Measurements from ENCODE around the gene RNF217.
"Not testable (repeated sequence)": the region's sequence is repeated elsewhere in the genome, so short reads cannot be mapped to it uniquely, and the experiment has no call there.

The RNF217 gene

DNA sequence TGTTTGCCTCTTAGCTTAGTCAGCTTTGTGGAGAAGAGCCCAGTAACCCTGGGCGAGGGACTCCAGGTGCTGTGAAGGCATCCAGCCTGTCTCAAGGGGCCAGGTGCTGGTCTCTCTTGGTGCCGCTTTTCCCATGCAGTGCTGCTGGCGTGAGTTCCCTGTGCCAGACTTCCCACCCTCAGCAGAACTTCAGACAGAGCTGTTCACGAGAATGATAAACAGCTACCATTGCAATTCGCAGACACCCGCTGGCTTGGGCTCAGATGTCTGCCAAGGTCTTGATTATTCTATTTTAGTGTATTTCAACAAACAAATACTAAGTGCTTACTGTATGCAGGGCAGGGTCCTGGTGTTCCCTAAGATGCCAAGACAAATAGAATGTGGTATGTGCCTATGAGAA lies 57.7 kb downstream of the RNF217 start:
- peak in 1 of 2 experiments; percentile 42 for DNase-seq

- DNase-seq = peak in 1 of 2 experiments; percentile 7
Observed at GRCh38 chr6:125020385-125020784, 58.1 kb downstream of the RNF217 start.

- no peak for DNase-seq
Observed at GRCh38 chr6:125022391-125022989, 60.3 kb downstream of the RNF217 start.

- no peak for DNase-seq
Observed at GRCh38 chr6:125025164-125025854, 63.1 kb downstream of the RNF217 start.

- DNase-seq = no peak
Observed at GRCh38 chr6:125027287-125027686, 65.0 kb downstream of the RNF217 start.

DNA sequence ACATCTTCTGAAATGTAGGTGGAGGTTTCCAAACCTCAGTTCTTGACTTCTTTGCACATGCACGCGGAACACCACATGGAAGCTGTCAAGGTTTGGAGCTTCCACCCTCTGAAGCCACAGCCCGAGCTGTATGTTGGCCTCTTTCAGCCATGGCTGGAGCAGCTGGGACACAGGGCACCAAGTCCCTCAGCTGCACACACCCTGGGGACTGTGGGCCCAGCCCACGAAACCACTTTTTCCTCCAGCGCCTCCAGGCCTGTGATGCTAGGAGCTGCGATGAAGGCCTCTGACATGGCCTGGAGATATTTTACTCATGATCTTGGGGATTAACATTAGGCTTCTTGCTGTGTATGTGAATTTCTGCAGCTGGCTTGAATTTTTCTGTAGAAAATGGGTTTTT lies 68.7 kb downstream of the RNF217 start:
- DNase-seq = no peak

DNA sequence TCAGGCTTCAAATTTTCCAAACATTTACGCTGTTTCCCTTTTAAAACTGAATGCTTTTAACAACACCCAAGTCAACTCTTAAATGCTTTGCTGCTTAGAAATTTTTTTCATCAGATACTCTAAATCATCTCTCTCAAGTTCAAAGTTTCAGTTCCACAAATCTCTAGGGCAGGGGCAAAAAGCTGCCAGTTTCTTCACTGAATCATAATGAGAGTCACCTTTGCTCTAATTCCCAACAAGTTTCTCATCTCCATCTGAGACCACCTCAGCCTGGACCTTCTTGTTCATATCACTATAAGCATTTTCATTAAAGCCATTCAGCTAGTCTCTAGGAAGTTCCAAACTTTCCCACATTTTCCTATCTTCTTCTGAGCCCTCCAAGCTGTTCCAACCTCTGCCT lies 69.1 kb downstream of the RNF217 start:
- DNase-seq = no peak

DNA sequence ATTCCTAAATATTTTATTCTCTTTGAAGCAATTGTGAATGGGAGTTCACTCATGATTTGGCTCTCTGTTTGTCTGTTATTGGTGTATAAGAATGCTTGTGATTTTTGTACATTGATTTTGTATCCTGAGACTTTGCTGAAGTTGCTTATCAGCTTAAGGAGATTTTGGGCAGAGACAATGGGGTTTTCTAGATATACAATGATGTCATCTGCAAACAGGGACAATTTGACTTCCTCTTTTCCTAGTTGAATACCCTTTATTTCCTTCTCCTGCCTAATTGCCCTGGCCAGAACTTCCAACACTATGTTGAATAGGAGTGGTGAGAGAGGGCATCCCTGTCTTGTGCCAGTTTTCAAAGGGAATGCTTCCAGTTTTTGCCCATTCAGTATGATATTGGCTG lies 72.7 kb downstream of the RNF217 start:
- DNase-seq = not testable (repeated sequence)

- not testable (repeated sequence) for DNase-seq
Observed at GRCh38 chr6:125036486-125036885, 74.2 kb downstream of the RNF217 start.

- DNase-seq = no peak
Observed at GRCh38 chr6:125037827-125038226, 75.6 kb downstream of the RNF217 start.

DNA sequence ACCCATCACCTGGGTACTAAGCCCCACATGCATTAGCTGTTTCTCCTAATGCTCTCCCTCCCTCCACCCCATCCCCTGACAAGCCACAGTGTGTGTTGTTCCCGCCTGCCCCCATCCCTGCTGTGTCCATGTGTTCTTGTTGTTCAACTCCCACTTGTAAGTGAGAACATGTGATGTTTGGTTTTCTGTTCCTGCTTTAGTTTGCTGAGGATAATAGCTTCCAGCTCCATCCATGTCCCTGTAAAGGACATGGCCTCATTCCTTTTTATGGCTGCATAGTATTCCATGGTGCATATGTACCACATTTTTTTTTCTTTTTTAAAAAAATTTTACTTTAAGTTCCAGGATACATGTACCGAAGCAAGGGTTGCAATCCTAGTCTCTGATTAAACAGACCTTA lies 76.7 kb downstream of the RNF217 start:
- DNase-seq = no peak

DNA sequence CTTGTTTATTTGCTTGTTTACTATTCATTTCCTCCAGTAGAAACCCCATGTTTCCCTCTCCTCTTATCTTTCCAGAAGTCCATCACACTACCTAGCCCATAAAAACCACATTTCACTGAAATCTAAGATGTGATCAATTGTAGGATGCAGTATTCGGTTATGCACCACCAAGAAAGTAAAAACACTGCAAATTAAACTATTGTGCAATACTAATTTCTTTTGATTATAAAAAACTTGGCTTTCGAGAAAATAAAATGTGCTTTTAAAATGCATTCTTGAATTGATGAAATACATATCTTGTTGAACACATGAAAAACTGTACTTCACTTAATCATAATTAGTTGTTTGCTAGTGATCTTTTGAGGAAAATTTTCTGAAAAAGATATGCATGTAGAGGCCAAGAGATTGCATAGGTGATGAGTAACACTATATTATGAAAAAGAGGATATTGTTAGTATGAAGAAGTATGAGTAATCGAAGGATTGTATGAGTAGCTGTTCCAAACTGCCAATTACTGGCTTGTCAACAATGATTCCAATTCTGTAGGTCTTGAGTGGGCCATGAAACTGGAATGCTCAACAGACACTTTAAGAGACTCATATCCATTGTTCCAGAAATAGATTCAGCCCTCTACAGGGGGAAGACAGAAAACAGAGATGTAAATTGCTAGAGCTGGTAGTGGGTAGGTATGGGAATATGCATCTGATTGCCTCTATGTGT lies 79.7 kb downstream of the RNF217 start:
- no peak for DNase-seq

GRCh38 chr6:125044066-125044465 lies 81.8 kb downstream of the RNF217 start:
- DNase-seq = no peak

DNA sequence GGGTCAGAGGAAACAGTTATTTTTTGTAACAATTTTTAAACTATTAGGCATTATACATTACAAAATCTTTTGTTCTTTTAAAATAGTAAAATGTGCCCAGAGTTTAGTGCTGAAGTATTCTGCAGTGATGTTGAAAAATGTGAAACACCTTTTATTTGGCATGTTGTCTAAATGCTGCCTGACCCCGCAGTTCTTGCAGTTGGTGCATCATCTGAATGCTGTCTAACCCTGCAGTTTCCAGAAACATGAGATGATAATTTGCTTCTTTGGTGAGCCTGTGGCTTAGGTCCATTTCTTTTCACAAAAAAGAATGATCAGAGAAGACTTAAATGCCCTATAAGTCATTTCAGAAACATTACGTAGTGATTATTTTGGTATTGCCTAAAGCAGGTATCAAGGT lies 82.4 kb downstream of the RNF217 start:
- DNase-seq = no peak

- no peak for DNase-seq
Observed at GRCh38 chr6:125046107-125046925, 84.1 kb downstream of the RNF217 start.

DNA sequence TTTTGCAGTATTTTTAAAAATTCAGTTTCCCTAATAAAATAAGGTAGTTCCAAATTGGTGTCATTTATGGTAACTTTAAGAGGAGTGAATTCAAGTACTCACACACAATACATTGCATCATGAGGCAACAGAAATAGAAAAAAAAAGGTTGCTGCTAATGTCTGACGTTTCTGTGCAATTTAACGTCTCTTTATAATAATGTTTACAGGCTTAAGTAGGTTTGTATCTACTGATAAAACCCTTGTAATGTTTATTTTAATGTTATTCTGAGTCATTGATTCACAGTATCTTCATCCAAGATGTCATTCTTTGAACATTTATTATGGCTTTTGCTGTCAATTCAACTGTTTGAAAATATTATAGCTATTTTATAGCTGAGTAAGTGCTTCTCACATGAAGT lies 86.0 kb downstream of the RNF217 start:
- no peak for DNase-seq

- DNase-seq = no peak
Observed at GRCh38 chr6:125050663-125051318, 88.6 kb downstream of the RNF217 start.

- no peak for DNase-seq
Observed at GRCh38 chr6:125053809-125054208, 91.6 kb downstream of the RNF217 start.

DNA sequence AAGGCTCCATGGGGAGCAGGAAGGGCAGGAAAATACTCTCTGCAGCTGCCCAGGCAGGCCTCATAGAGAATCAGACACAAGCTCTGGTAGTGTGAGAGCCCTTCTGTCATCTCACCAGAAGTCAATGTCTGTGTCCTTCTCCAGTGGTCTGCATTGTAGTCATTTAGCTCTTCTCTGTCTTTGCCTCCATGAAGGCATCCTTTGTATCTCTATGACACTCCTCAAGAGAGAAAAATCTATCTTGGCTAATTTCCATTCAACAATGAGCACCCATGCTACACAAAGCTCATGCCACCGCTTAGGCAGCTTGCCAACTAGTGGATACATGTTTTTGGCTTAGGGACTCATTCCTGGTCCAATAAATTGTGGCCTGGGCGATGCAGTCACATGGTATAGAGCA lies 92.1 kb downstream of the RNF217 start:
- no peak for DNase-seq

DNA sequence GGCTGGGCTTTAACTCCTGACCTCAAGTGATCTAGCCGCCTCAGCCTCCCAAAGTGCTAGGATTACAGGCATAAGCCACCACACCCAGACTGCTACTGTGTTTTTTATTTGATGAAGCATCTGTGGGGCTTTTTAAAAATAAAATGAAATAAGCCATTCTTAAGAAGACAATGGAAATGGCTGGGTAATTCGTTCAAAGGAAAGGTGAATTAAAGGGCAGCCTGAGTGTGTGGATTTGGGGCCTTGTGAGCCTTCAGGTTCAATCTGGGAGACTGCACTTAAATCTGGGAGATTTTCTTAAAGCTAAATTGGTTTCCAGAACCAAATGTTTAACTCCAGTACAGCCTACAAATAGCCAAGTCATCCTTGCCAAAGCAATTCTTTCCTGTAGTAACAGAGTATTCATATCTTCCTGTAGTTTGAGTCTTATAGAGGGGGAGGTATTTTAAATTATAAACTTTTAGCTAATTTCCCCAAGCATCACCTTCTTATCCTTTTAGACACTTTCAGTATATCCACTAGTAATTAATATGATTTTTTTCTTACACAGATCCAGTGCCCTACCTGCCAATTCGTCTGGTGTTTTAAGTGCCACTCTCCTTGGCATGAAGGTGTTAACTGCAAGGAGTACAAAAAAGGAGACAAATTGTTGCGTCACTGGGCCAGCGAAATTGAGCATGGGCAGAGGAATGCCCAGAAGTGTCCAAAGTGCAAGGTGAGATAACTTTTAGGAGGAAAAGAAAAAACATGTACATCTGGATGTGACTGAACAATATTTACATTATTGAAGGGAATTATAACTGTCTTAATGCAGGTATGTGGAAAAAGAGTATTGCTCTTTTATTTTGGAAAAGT lies 95.4 kb downstream of the RNF217 start:
- no peak for DNase-seq

DNA sequence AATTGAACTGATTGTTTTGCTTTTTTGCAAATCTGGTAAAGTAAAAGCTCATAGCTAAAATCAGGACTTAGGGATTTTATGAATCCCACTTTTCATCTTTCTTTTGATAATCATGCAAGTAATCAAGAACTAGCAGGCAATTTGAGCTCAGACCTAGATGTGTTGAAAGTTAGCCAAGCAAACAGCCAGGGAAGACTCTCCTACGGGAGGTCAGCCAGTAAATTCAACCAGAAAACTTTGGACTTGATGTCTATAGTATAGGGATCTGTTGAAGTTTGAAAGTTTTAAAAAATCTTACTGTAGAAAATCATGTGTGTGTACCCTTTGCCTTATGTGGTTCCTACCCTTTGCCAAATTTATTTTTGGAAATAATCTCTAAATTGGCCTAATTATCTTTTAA lies 96.3 kb downstream of the RNF217 start:
- no peak for DNase-seq

- DNase-seq = no peak
Observed at GRCh38 chr6:125063307-125063706, 101.1 kb downstream of the RNF217 start.
